Measurements from ENCODE around the gene GTF2H3. TPM values are rescaled to one million over a fixed set of nuclear protein-coding genes. Genes with fewer than 3 reads are reported as not detected.
A peak's percentile ranks its signal among the peaks of the same experiment; 100 is the strongest.

The GTF2H3 gene
- total RNA-seq, 1 experiment from 2014 or later: 85.0 TPM

DNA sequence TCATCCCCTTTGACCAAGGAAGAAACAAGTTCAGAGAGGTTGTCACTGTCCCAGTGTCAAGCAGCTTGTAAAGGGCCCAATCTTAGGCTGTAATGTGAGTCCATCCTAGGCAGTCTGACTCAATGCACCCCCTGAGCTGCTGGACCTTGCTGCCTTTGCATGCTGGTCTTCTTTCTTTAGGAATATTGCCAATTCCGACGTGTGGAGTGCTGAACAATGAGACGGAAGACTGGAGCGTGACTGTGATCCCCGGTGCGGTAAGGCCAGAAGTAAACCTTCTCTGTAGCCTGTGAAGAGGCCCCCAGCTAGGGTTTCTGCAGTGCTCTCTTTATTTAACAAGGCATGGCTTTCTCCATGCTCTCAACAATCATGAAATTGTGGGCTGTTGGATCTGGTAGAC is 38.2 kb downstream of the GTF2H3 start:
- CTCF ChIA-PET: no interaction called here
- POLR2A ChIA-PET: interaction anchor here (0.6 to 1.8 kb wide), 4 partner anchors 11 to 439 kb away, joined by 3 to 26 read pairs (median 5); partner anchors contain the start of gene MPHOSPH9
- Mint-ChIP-seq H3K36me3 (ENCODE audit: insufficient read depth, unreplicated experiment) (peaks cover 31% of the 10 kb centered on the region), H3K4me1 (ENCODE audit: insufficient read depth, unreplicated experiment) (peaks cover 16% of the 10 kb centered on the region), H3K4me3 (ENCODE audit: unreplicated experiment) (peak overlapping the region; percentile 79), H3K9me3 (ENCODE audit: unreplicated experiment) (no peaks in the 10 kb centered on the region), H3K27ac (ENCODE audit: low read depth, unreplicated experiment) (no peak overlapping the region), H3K27me3 (ENCODE audit: insufficient read depth, unreplicated experiment) (no peaks in the 10 kb centered on the region)
- intact Hi-C loops (cut with micrococcal nuclease): no loop called here
- no TSS peak for BruUV-seq (replicated peaks)
- DNase-seq (ENCODE audit: unreplicated experiment): no peak
- no peak for TF ChIP-seq CTCF (IDR thresholded peaks at IDR 0.05; ENCODE audit: unreplicated experiment)

DNA sequence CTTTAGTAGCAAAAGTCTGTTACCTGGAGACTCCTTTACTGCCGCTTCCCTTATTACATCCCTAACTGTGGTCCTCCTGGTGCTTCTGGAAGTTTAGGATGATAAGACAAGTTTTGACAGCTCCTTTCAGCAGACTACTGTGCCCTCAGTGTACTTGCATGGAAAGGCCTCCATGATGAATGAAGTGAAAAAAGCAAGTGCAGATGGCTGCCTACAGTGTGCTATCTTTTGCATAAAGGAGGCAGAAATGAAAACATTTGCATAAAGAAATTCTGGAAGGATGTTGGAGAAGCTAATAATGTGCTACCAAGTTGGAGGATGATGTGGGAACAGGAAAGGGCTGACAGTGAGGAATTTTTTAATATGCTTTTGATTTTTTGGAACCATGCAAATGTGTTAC is 41.8 kb downstream of the GTF2H3 start:
- Mint-ChIP-seq H3K27ac (ENCODE audit: low read depth, unreplicated experiment) (no peak overlapping the region), H3K9me3 (ENCODE audit: unreplicated experiment) (no peaks in the 10 kb centered on the region), H3K27me3 (ENCODE audit: insufficient read depth, unreplicated experiment) (no peaks in the 10 kb centered on the region), H3K4me3 (ENCODE audit: unreplicated experiment) (no peak overlapping the region), H3K36me3 (ENCODE audit: insufficient read depth, unreplicated experiment) (peaks cover 38% of the 10 kb centered on the region), H3K4me1 (ENCODE audit: insufficient read depth, unreplicated experiment) (peaks cover 6% of the 10 kb centered on the region)
- no peak for DNase-seq (ENCODE audit: unreplicated experiment)
- intact Hi-C loops (cut with micrococcal nuclease): no loop called here
- BruUV-seq (replicated peaks): no TSS peak
- ChIA-PET POLR2A (no interaction called here), CTCF (interaction anchor here (0.6 kb wide), 1 partner anchor 14 kb away, joined by 4 read pairs; no protein-coding TSS in a partner anchor)
- TF ChIP-seq CTCF (IDR thresholded peaks at IDR 0.05; ENCODE audit: unreplicated experiment): no peak

GRCh38 chr12:123676616-123677320 is 43.1 kb downstream of the GTF2H3 start:
- Mint-ChIP-seq H3K36me3 (ENCODE audit: insufficient read depth, unreplicated experiment) (peaks cover 44% of the 10 kb centered on the region), H3K27ac (ENCODE audit: low read depth, unreplicated experiment) (no peak overlapping the region), H3K4me3 (ENCODE audit: unreplicated experiment) (no peak overlapping the region), H3K4me1 (ENCODE audit: insufficient read depth, unreplicated experiment) (peaks cover 4% of the 10 kb centered on the region), H3K27me3 (ENCODE audit: insufficient read depth, unreplicated experiment) (no peaks in the 10 kb centered on the region), H3K9me3 (ENCODE audit: unreplicated experiment) (no peaks in the 10 kb centered on the region)
- no peak for DNase-seq (ENCODE audit: unreplicated experiment)
- no peak for TF ChIP-seq CTCF (IDR thresholded peaks at IDR 0.05; ENCODE audit: unreplicated experiment)
- intact Hi-C loops (cut with micrococcal nuclease): no loop called here
- POLR2A ChIA-PET: interaction anchor here (0.6 to 0.7 kb wide), 2 partner anchors 81 to 1075 kb away, joined by 3 to 5 read pairs; no protein-coding TSS in a partner anchor
- BruUV-seq (replicated peaks): no TSS peak
- CTCF ChIA-PET: no interaction called here

DNA sequence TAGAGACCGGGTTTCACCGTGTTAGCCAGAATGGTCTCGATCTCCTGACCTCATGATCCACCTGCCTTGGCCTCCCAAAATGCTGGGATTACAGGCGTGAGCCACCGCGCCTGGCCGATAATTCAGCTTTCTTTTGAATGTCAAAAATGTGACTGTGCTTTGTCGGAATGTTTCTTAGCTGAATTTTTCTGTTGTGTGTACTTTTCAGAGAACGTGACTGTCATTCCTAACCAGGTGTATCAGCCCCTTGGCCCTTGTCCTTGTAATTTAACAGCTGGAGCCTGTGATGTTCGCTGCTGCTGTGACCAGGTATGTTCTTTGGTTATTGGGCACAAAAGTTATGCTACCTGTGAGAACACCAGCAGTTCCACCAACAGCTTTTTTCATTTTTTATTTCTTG is 45.4 kb downstream of the GTF2H3 start:
- Mint-ChIP-seq H3K27me3 (ENCODE audit: insufficient read depth, unreplicated experiment) (no peaks in the 10 kb centered on the region), H3K4me3 (ENCODE audit: unreplicated experiment) (no peak overlapping the region), H3K36me3 (ENCODE audit: insufficient read depth, unreplicated experiment) (peaks cover 47% of the 10 kb centered on the region), H3K27ac (ENCODE audit: low read depth, unreplicated experiment) (no peak overlapping the region), H3K9me3 (ENCODE audit: unreplicated experiment) (no peaks in the 10 kb centered on the region), H3K4me1 (ENCODE audit: insufficient read depth, unreplicated experiment) (no peaks in the 10 kb centered on the region)
- no peak for TF ChIP-seq CTCF (IDR thresholded peaks at IDR 0.05; ENCODE audit: unreplicated experiment)
- ChIA-PET CTCF (interaction anchor here (0.6 kb wide), 1 partner anchor 38 kb away, joined by 3 read pairs; no protein-coding TSS in a partner anchor), POLR2A (interaction anchor here (0.8 to 1.1 kb wide), 3 partner anchors 23 to 94 kb away, joined by 3 read pairs; no protein-coding TSS in a partner anchor)
- no TSS peak for BruUV-seq (replicated peaks)
- intact Hi-C loops (cut with micrococcal nuclease): no loop called here
- DNase-seq (ENCODE audit: unreplicated experiment): no peak

Data from MCF 10A (cell line).